Sigmoid colon (tissue), 4 donors: ENCODE results near the gene MAP2.

Source experiments
- CTCF ChIP-seq, 4 experiments: fragments of 450-650 bp in 3 of 4; fragments of 200-600 bp in 1 of 4; IDR thresholded peaks; one replicate each; pipeline ENCODE4 v1.5.1; 2016 to 2019; ENCODE audit warnings: antibody characterized with exemption in 4 of 4, mild to moderate bottlenecking in 3 of 4, moderate library complexity in 2 of 4
- POLR2A ChIP-seq, 2 donors: fragments of 450-650 bp; IDR thresholded peaks; one replicate each; pipeline ENCODE4 v1.6.1; 2016; ENCODE audit warnings: antibody characterized with exemption in 2 of 2, mild to moderate bottlenecking in 2 of 2, moderate library complexity in 2 of 2
- POLR2AphosphoS5 ChIP-seq, 4 donors: sonication (generic); formaldehyde crosslinking; IDR thresholded peaks; one replicate each; pipeline ENCODE4 v1.6.1; 2017; ENCODE audit warnings: antibody characterized with exemption in 4 of 4

GRCh38 chr2:209614690-209615369, 191.0 kb downstream of the MAP2 start:
- no peak for TF ChIP-seq CTCF (IDR thresholded peaks at IDR 0.05)
- TF ChIP-seq POLR2AphosphoS5 (IDR thresholded peaks at IDR 0.05) = no peak
- no peak for TF ChIP-seq POLR2A (IDR thresholded peaks at IDR 0.05)
